Inflammatory macrophage treated with lipopolysaccharide for 4 hours (primary cell): Measurements from ENCODE around the gene IGFL3.

ENCODE experiments used
- DNase-seq: peaks from one replicate; pipeline ENCODE4 v3.0.0-alpha.2; 2020

Gene IGFL3

GRCh38 chr19:46076031-46076880 lies 48.2 kb downstream of the IGFL3 start:
- no peak for DNase-seq

- DNase-seq, result peak; percentile 41
Measured at GRCh38 chr19:46073268-46073922, 51.1 kb downstream of the IGFL3 start.
